ENCODE results near the gene BMP6.

GRCh38 chr6:7728855-7729590, 3.1 kb downstream of the BMP6 start:
- no peak for TF ChIP-seq EZH2phosphoT487 (IDR thresholded peaks at IDR 0.05; ENCODE audit: unreplicated experiment)
- TF ChIP-seq CTCF (conservative IDR thresholded peaks at IDR 0.05; ENCODE audit: low read depth in 2 of 2) = no peak
- TF ChIP-seq POLR2AphosphoS5 (IDR thresholded peaks at IDR 0.05; ENCODE audit: low read depth) = no peak
- no peak for TF ChIP-seq ETS1 (IDR thresholded peaks at IDR 0.05)
- TF ChIP-seq EZH2 (IDR thresholded peaks at IDR 0.05; ENCODE audit: low read depth, unreplicated experiment) = no peak
- TF ChIP-seq REST (IDR thresholded peaks at IDR 0.05; ENCODE audit: unreplicated experiment) = no peak
- TF ChIP-seq ZNF114 (CRISPR knock-in tag; IDR thresholded peaks at IDR 0.05) = no peak
- TF ChIP-seq ZNF462 (CRISPR knock-in tag; IDR thresholded peaks at IDR 0.05) = no peak
- no peak for TF ChIP-seq ZNF331 (CRISPR knock-in tag; IDR thresholded peaks at IDR 0.05; ENCODE audit: low read depth)
- TF ChIP-seq CREB1 (CRISPR knock-in tag; IDR thresholded peaks at IDR 0.05; ENCODE audit: low read depth) = no peak
- TF ChIP-seq STAT1 (IDR thresholded peaks at IDR 0.05; ENCODE audit: unreplicated experiment) = no peak
